ENCODE measurements around the gene CLDN4.

The CLDN4 gene

GRCh38 chr7:73822319-73823173 is 8.2 kb upstream of the CLDN4 start:
- peaks cover 13 to 18% of the 10 kb centered on the region in 2 experiments for H3K4me1 ChIP-seq (ENCODE audit: control insufficient read depth in 1 of 2, insufficient read depth in 1 of 2, low read depth in 1 of 2, low read length in 1 of 2)
- no peaks in the 10 kb centered on the region for H3K9me3 ChIP-seq
- no peak overlapping the region for H3K4me3 ChIP-seq (ENCODE audit: low read depth in 1 of 2, low read length in 1 of 2)
- no peak overlapping the region for H3K27ac ChIP-seq
- no peaks in the 10 kb centered on the region for H3K36me3 ChIP-seq
- H3K27me3 ChIP-seq: peaks cover 18% of the 10 kb centered on the region
- TF ChIP-seq CTCF (IDR thresholded peaks at IDR 0.05): no peak

GRCh38 chr7:73823257-73823656 is 7.5 kb upstream of the CLDN4 start:
- H3K9me3 ChIP-seq: no peaks in the 10 kb centered on the region
- peaks cover 25% of the 10 kb centered on the region for H3K27me3 ChIP-seq
- no peaks in the 10 kb centered on the region for H3K36me3 ChIP-seq
- no peak for TF ChIP-seq CTCF (IDR thresholded peaks at IDR 0.05)
- peaks cover 19 to 21% of the 10 kb centered on the region in 2 experiments for H3K4me1 ChIP-seq (ENCODE audit: control insufficient read depth in 1 of 2, insufficient read depth in 1 of 2, low read depth in 1 of 2, low read length in 1 of 2)
- H3K4me3 ChIP-seq (ENCODE audit: low read depth in 1 of 2, low read length in 1 of 2): no peak overlapping the region
- H3K27ac ChIP-seq: no peak overlapping the region

GRCh38 chr7:73823873-73824592 is 6.8 kb upstream of the CLDN4 start:
- Histone ChIP-seq H3K27me3 (peaks cover 32% of the 10 kb centered on the region), H3K27ac (no peak overlapping the region), H3K9me3 (no peaks in the 10 kb centered on the region), H3K36me3 (no peaks in the 10 kb centered on the region), H3K4me3 (ENCODE audit: low read depth in 1 of 2, low read length in 1 of 2) (no peak overlapping the region), H3K4me1 (ENCODE audit: control insufficient read depth in 1 of 2, insufficient read depth in 1 of 2, low read depth in 1 of 2, low read length in 1 of 2) (peaks cover 19 to 21% of the 10 kb centered on the region in 2 experiments)
- TF ChIP-seq CTCF (IDR thresholded peaks at IDR 0.05): no peak

- Histone ChIP-seq H3K4me1 (ENCODE audit: control insufficient read depth in 1 of 2, insufficient read depth in 1 of 2, low read depth in 1 of 2, low read length in 1 of 2) (peaks cover 19 to 21% of the 10 kb centered on the region in 2 experiments), H3K27me3 (peaks cover 42% of the 10 kb centered on the region), H3K4me3 (ENCODE audit: low read depth in 1 of 2, low read length in 1 of 2) (no peak overlapping the region), H3K27ac (no peak overlapping the region), H3K36me3 (no peaks in the 10 kb centered on the region), H3K9me3 (no peaks in the 10 kb centered on the region)
- TF ChIP-seq CTCF (IDR thresholded peaks at IDR 0.05): no peak
Measured at GRCh38 chr7:73824986-73825385, 5.8 kb upstream of the CLDN4 start.

- H3K27ac ChIP-seq: no peak overlapping the region
- H3K36me3 ChIP-seq: no peaks in the 10 kb centered on the region
- H3K9me3 ChIP-seq: no peaks in the 10 kb centered on the region
- no peak for TF ChIP-seq CTCF (IDR thresholded peaks at IDR 0.05)
- H3K4me3 ChIP-seq (ENCODE audit: low read depth in 1 of 2, low read length in 1 of 2): no peak overlapping the region
- peaks cover 19 to 21% of the 10 kb centered on the region in 2 experiments for H3K4me1 ChIP-seq (ENCODE audit: control insufficient read depth in 1 of 2, insufficient read depth in 1 of 2, low read depth in 1 of 2, low read length in 1 of 2)
- H3K27me3 ChIP-seq: peaks cover 47% of the 10 kb centered on the region
Measured at GRCh38 chr7:73827567-73828106, 3.2 kb upstream of the CLDN4 start.

All from neutrophil (primary cell).